GM12878 (cell line): ENCODE results near the gene RASGRF2.

Source experiments
- CTCF ChIP-seq, 3 experiments: IDR thresholded peaks in 2 of 3; conservative IDR thresholded peaks in 1 of 3; 2 replicates each; pipeline ENCODE4 v1.5.1; 2011; ENCODE audit warnings: low read depth in 3 of 3, low read length in 3 of 3, mild to moderate bottlenecking in 3 of 3, control low read depth in 2 of 3, moderate library complexity in 2 of 3, inconsistent platforms in 1 of 3, mixed read lengths in 1 of 3; ENCODE audit not compliant: control insufficient read depth in 2 of 3, insufficient read depth in 1 of 3; ENCODE audit errors: extremely low read depth in 1 of 3
- ELK1 ChIP-seq: IDR thresholded peaks from 2 replicates; pipeline ENCODE4 v1.6.1; 2012; ENCODE audit warnings: low read depth, low read length, improper control_type of control experiment
- EP300 ChIP-seq, 2 experiments: fragments of 150-350 bp in 1 of 2; IDR thresholded peaks; 2 replicates each; pipeline ENCODE4 v1.6.1; 2011 to 2012; ENCODE audit warnings: low read depth in 2 of 2, low read length in 2 of 2, borderline replicate concordance in 1 of 2, improper control_type of control experiment in 1 of 2, inconsistent platforms in 1 of 2; ENCODE audit not compliant: control insufficient read depth in 1 of 2
- ESRRA ChIP-seq: IDR thresholded peaks from 2 replicates; pipeline ENCODE4 v1.6.1; 2012; ENCODE audit warnings: mild to moderate bottlenecking, low read length, improper control_type of control experiment
- EZH2 ChIP-seq: IDR thresholded peaks from 2 replicates; pipeline ENCODE4 v1.6.1; 2012; ENCODE audit warnings: low read depth, mild to moderate bottlenecking, control low read depth, inconsistent platforms, low read length, borderline replicate concordance; ENCODE audit not compliant: control insufficient read depth
- JUND ChIP-seq: IDR thresholded peaks from 2 replicates; pipeline ENCODE4 v1.6.1; 2012; ENCODE audit warnings: low read depth, mild to moderate bottlenecking, low read length, improper control_type of control experiment, moderate library complexity
- NFIC ChIP-seq: IDR thresholded peaks from 2 replicates; pipeline ENCODE4 v1.6.1; 2012; ENCODE audit warnings: low read depth, mild to moderate bottlenecking, inconsistent platforms, low read length, moderate library complexity
- POLR2AphosphoS2 ChIP-seq: IDR thresholded peaks from 2 replicates; pipeline ENCODE4 v1.6.1; 2011; ENCODE audit warnings: low read depth, mild to moderate bottlenecking, low read length, improper control_type of control experiment, moderate library complexity
- POLR2AphosphoS5 ChIP-seq: IDR thresholded peaks from 2 replicates; pipeline ENCODE4 v1.6.1; 2011; ENCODE audit warnings: mild to moderate bottlenecking, low read length, inconsistent platforms
- TAF1 ChIP-seq: IDR thresholded peaks from 2 replicates; pipeline ENCODE4 v1.6.1; 2011; ENCODE audit warnings: mild to moderate bottlenecking, low read depth, low read length, borderline replicate concordance
- YY1 ChIP-seq: IDR thresholded peaks from 2 replicates; pipeline ENCODE4 v1.6.1; 2011; ENCODE audit warnings: low read depth, mild to moderate bottlenecking, low read length
- ZBED1 ChIP-seq: IDR thresholded peaks from 2 replicates; pipeline ENCODE4 v1.6.1; 2016; ENCODE audit warnings: borderline replicate concordance
- ZNF384 ChIP-seq: IDR thresholded peaks from 2 replicates; pipeline ENCODE4 v1.6.1; 2012; ENCODE audit warnings: low read depth, mild to moderate bottlenecking, low read length, improper control_type of control experiment, borderline replicate concordance
- ZZZ3 ChIP-seq: IDR thresholded peaks from 2 replicates; pipeline ENCODE4 v1.6.1; 2011; ENCODE audit warnings: low read depth; ENCODE audit not compliant: control insufficient read depth, insufficient read length

- no peak for TF ChIP-seq CTCF (IDR thresholded peaks at IDR 0.05 in 2 of 3, conservative IDR thresholded peaks at IDR 0.05 in 1 of 3; ENCODE audit: control insufficient read depth in 2 of 3, extremely low read depth in 1 of 3, insufficient read depth in 1 of 3, low read depth in 3 of 3, low read length in 3 of 3)
- TF ChIP-seq YY1 = no peak
- TF ChIP-seq ESRRA = no peak
- TF ChIP-seq EP300 (IDR thresholded peaks at IDR 0.05; ENCODE audit: borderline replicate concordance in 1 of 2, control insufficient read depth in 1 of 2, low read depth in 2 of 2, low read length in 2 of 2) = no peak
- TF ChIP-seq NFIC = no peak
- no peak for TF ChIP-seq ELK1
- TF ChIP-seq POLR2AphosphoS5 = no peak
- no peak for TF ChIP-seq ZZZ3
- no peak for TF ChIP-seq ZNF384
- TF ChIP-seq TAF1 = no peak
- TF ChIP-seq ZBED1 = no peak
- TF ChIP-seq EZH2 = no peak
- TF ChIP-seq JUND = no peak
- TF ChIP-seq POLR2AphosphoS2 = no peak
These were observed 244.0 kb downstream of the RASGRF2 start for GRCh38 chr5:81204205-81204604.
